ENCODE measurements around the gene MAST2.
A peak's percentile ranks its signal among the peaks of the same experiment; 100 is the strongest.

MAST2 gene

DNA sequence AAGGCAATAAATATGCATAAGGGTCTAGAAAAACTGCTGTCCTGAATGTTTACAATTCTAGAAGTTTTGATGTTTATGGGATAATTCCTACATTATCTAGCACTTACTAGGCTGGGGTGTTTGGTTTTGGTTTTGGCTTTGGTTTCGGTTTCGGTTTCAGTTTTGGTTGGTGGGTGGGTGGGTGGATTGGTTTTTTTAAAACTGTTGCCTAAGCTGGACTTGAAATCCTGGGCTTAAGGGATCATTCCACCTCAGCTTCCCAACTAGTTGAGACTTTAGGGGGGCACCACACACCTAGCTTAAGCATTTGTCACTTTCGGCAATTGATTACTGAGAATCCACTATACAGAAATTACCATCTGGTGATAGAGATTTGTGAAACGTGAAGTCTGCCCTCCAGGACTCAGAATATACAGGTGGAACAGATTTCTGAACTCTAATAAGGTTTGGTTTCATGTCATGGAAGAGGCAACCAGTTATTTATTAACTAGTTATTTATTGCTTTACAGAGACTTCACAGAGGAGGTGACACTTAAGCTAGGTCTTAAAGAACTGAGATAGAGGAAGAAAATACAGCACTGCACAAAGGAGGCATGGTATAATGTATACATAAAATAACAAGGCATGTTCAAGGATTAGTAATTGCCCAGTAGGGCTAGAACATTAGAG lies 259.4 kb downstream of the MAST2 start:
- DNase-seq (ENCODE audit: low spot score), result peak; percentile 38
- TF ChIP-seq, protein P1, sequence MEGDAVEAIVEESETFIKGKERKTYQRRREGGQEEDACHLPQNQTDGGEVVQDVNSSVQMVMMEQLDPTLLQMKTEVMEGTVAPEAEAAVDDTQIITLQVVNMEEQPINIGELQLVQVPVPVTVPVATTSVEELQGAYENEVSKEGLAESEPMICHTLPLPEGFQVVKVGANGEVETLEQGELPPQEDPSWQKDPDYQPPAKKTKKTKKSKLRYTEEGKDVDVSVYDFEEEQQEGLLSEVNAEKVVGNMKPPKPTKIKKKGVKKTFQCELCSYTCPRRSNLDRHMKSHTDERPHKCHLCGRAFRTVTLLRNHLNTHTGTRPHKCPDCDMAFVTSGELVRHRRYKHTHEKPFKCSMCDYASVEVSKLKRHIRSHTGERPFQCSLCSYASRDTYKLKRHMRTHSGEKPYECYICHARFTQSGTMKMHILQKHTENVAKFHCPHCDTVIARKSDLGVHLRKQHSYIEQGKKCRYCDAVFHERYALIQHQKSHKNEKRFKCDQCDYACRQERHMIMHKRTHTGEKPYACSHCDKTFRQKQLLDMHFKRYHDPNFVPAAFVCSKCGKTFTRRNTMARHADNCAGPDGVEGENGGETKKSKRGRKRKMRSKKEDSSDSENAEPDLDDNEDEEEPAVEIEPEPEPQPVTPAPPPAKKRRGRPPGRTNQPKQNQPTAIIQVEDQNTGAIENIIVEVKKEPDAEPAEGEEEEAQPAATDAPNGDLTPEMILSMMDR (IDR thresholded peaks at IDR 0.05; ENCODE audit: borderline replicate concordance, control extremely low read depth, extremely low read depth, insufficient read depth, missing control alignments), result no peak
- in situ Hi-C loops (cut with MboI; ENCODE audit: low sequenced_read_pairs, unreplicated experiment), result no loop called here

DNA sequence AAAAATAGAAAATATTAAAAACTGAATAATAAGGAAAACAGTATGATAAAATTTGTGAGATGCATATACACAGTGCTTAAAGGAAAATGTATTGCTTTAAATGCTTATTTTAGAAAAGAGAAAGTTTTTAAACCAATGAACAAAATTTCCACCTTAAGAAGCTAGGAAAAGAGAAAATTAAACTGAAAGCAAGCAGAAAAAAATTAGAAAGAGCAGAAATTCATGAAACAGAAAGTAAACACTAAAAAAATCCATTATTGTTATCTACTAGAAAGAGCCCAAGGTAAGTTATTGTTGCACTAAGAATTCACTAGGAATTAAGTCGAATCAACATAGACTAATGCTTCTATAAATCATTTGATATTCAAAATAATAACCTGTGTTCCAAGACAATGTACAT lies 261.3 kb downstream of the MAST2 start:
- in situ Hi-C loops (cut with MboI; ENCODE audit: low sequenced_read_pairs, unreplicated experiment), result no loop called here

DNA sequence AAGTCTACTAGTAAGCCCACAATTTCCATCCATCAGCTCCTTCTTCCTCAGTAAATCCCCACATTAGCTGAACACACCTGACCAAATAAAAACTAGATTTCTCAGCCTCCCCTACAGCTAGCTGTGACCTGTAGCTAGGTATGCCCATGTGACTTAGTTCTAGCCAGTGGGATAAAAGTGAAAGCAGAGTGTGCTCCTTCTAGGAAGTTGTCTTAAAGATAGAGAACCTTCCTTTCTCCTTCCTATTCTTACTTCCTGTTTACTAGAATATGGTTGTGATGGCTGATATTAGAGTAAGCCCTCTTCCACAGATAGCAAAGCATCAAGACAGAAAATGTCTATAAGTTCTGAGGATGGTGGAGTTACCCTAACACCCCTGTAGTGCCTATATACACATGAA lies 262.0 kb downstream of the MAST2 start:
- DNase-seq (ENCODE audit: low spot score), result no peak
- in situ Hi-C loops (cut with MboI; ENCODE audit: low sequenced_read_pairs, unreplicated experiment), result no loop called here
- TF ChIP-seq, protein P1 (IDR thresholded peaks at IDR 0.05; ENCODE audit: borderline replicate concordance, control extremely low read depth, extremely low read depth, insufficient read depth, missing control alignments), result no peak

More for the DNA sequence above, 261.3 kb downstream of the MAST2 start:
- TF ChIP-seq, protein P1 (IDR thresholded peaks at IDR 0.05; ENCODE audit: borderline replicate concordance, control extremely low read depth, extremely low read depth, insufficient read depth, missing control alignments), result no peak
- DNase-seq (ENCODE audit: low spot score), result no peak

DNA sequence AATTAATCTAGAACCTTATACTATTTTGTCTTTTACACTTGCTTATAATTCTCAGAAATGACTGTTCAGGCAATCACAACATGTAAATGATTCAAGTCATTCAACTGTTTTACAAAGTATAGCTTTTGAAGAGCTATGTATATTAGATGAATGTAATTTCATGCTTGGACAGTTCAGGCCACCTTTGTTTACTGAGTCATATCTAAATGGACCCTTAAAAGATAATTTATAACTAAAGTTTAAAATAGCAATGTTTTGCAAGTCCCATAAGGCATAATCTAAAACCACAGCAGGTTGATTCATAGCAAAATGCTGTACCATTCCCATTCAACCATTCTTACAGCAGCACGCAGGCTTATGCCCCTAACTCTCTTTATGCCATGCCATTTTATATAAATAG lies 264.2 kb downstream of the MAST2 start:
- TF ChIP-seq, protein P1 (IDR thresholded peaks at IDR 0.05; ENCODE audit: borderline replicate concordance, control extremely low read depth, extremely low read depth, insufficient read depth, missing control alignments), result no peak
- DNase-seq (ENCODE audit: low spot score), result no peak
- in situ Hi-C loops (cut with MboI; ENCODE audit: low sequenced_read_pairs, unreplicated experiment), result no loop called here

DNA sequence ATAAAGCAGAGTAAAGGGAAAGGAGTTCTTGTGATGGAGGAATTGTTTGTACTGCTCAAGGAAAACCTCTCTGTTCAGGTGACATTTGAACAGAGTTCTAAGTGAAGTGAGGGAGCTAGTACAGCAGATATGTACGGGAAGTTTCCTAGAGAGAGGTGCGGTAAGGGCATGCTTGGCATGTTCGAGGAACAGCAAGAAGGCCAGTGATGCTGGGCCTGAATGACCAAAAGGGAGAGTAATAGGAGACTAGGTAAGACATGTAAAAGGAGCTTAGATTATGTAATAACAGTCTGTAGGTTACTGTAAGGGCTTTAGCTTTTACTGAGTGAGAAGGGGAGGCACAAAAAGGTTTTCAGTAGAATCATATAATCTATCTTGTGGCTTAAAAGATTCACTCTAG lies 265.1 kb downstream of the MAST2 start:
- TF ChIP-seq, protein P1 (IDR thresholded peaks at IDR 0.05; ENCODE audit: borderline replicate concordance, control extremely low read depth, extremely low read depth, insufficient read depth, missing control alignments), result no peak
- no peak for DNase-seq (ENCODE audit: low spot score)
- in situ Hi-C loops (cut with MboI; ENCODE audit: low sequenced_read_pairs, unreplicated experiment), result no loop called here

DNA sequence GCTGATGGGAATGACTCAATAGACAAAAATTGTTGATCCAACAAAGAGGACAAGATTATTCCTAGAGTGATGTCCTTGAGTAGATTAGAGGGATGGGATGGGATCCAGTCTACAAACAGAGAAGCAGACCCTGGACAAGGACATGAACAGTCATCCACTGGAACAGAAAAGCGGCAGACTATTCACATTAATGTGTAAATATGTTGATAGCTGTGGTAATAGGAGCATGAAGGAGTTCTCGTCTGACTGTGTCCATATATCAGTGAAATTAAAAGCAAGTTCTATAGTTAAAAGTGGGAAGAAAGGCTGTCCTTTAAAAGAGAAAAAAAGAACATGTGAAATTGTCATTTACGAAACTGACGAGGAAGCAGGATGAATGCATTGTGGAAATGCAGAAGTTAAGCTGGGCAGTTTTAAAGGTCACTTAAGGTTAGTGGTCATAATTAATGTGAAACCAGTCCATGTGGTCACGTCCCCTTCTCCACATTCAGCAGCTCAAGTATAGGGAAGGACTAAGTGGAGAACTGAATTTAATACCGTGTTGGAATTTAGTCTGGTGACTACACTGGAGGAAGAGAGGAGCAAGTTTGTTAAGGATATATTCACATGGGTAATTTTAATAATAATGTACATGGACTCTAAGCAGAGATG lies 266.9 kb downstream of the MAST2 start:
- DNase-seq (ENCODE audit: low spot score), result no peak
- TF ChIP-seq, protein P1 (IDR thresholded peaks at IDR 0.05; ENCODE audit: borderline replicate concordance, control extremely low read depth, extremely low read depth, insufficient read depth, missing control alignments), result no peak
- in situ Hi-C loops (cut with MboI; ENCODE audit: low sequenced_read_pairs, unreplicated experiment), result loop anchor here (10.0 kb wide), 1 partner anchor 65 kb away; the partner anchor contains the start of gene PIK3R3
